ENCODE measurements around the gene BOD1L2. TPM values are rescaled to one million over a fixed set of nuclear protein-coding genes. Genes with fewer than 3 reads are reported as not detected.

The BOD1L2 gene
- total RNA-seq, 1 experiment from 2014 or later, result not detected

GRCh38 chr18:57141208-57142129, 5.4 kb upstream of the BOD1L2 start:
- Histone ChIP-seq H3K4me3 (replicated peaks in 1 of 2; ENCODE audit: low read depth in 1 of 2, low read length in 2 of 2) (no peak overlapping the region), H3K27me3 (ENCODE audit: insufficient read depth, low read length) (peaks cover 18% of the 10 kb centered on the region; the same call in 1 of the 2 replicates), H3K9me3 (ENCODE audit: control insufficient read depth in 1 of 2, insufficient read depth in 1 of 2, low read depth in 1 of 2, low read length in 2 of 2) (no peaks in the 10 kb centered on the region), H3K4me2 (ENCODE audit: low read length) (no peak overlapping the region), H2AFZ (ENCODE audit: low read depth, low read length, poor library complexity, severe bottlenecking) (no peak overlapping the region), H3K36me3 (ENCODE audit: control insufficient read depth in 1 of 2, insufficient read depth in 2 of 2, low read length in 2 of 2) (no peaks in the 10 kb centered on the region), H3K4me1 (ENCODE audit: control insufficient read depth in 1 of 2, insufficient read depth in 2 of 2, low read length in 2 of 2) (no peaks in the 10 kb centered on the region), H3K9me2 (ENCODE audit: insufficient read depth) (no peaks in the 10 kb centered on the region), H4K20me1 (ENCODE audit: insufficient read depth) (no peaks in the 10 kb centered on the region), H3K27ac (ENCODE audit: low read depth, low read length) (no peak overlapping the region), H3K79me2 (ENCODE audit: insufficient read depth, low read length) (no peaks in the 10 kb centered on the region), H3K9ac (ENCODE audit: low read length) (no peak overlapping the region)
- intact Hi-C loops (cut with micrococcal nuclease), result no loop called here
- ChIA-PET CTCF (no interaction called here), RAD21 (ENCODE audit: low non-redundant PET in 1 of 2, low total read pairs in 2 of 2, uncharacterized antibody in 2 of 2, unreplicated experiment in 2 of 2) (no interaction called here), POLR2A (no interaction called here)
- DNase-seq (ENCODE audit: low read depth, low spot score) (no peak), ATAC-seq (no peak)
- BruUV-seq (replicated peaks), result no TSS peak
- peak; percentile 41; the same call in 1 of the 2 replicates for TF ChIP-seq CEBPB (IDR thresholded peaks at IDR 0.05; ENCODE audit: low read depth)
- no peak for TF ChIP-seq ATF3 (IDR thresholded peaks at IDR 0.05)

- intact Hi-C loops (cut with micrococcal nuclease), result no loop called here
- no peaks in the 10 kb centered on the region for H3K4me1 ChIP-seq (ENCODE audit: control insufficient read depth in 1 of 2, insufficient read depth in 2 of 2, low read length in 2 of 2)
- BruUV-seq (replicated peaks), result no TSS peak
- H3K9ac ChIP-seq (ENCODE audit: low read length), result no peak overlapping the region
- H3K4me3 ChIP-seq (replicated peaks in 1 of 2; ENCODE audit: low read depth in 1 of 2, low read length in 2 of 2), result no peak overlapping the region
- no peak overlapping the region for H2AFZ ChIP-seq (ENCODE audit: low read depth, low read length, poor library complexity, severe bottlenecking)
- ATAC-seq, result no peak
- H3K27ac ChIP-seq (ENCODE audit: low read depth, low read length), result no peak overlapping the region
- ChIA-PET POLR2A (no interaction called here), CTCF (no interaction called here), RAD21 (ENCODE audit: low non-redundant PET in 1 of 2, low total read pairs in 2 of 2, uncharacterized antibody in 2 of 2, unreplicated experiment in 2 of 2) (no interaction called here)
- H3K9me3 ChIP-seq (ENCODE audit: control insufficient read depth in 1 of 2, insufficient read depth in 1 of 2, low read depth in 1 of 2, low read length in 2 of 2), result no peaks in the 10 kb centered on the region
- H4K20me1 ChIP-seq (ENCODE audit: insufficient read depth), result no peaks in the 10 kb centered on the region
- no peak for TF ChIP-seq CEBPB (IDR thresholded peaks at IDR 0.05; ENCODE audit: low read depth)
- TF ChIP-seq, protein P1, sequence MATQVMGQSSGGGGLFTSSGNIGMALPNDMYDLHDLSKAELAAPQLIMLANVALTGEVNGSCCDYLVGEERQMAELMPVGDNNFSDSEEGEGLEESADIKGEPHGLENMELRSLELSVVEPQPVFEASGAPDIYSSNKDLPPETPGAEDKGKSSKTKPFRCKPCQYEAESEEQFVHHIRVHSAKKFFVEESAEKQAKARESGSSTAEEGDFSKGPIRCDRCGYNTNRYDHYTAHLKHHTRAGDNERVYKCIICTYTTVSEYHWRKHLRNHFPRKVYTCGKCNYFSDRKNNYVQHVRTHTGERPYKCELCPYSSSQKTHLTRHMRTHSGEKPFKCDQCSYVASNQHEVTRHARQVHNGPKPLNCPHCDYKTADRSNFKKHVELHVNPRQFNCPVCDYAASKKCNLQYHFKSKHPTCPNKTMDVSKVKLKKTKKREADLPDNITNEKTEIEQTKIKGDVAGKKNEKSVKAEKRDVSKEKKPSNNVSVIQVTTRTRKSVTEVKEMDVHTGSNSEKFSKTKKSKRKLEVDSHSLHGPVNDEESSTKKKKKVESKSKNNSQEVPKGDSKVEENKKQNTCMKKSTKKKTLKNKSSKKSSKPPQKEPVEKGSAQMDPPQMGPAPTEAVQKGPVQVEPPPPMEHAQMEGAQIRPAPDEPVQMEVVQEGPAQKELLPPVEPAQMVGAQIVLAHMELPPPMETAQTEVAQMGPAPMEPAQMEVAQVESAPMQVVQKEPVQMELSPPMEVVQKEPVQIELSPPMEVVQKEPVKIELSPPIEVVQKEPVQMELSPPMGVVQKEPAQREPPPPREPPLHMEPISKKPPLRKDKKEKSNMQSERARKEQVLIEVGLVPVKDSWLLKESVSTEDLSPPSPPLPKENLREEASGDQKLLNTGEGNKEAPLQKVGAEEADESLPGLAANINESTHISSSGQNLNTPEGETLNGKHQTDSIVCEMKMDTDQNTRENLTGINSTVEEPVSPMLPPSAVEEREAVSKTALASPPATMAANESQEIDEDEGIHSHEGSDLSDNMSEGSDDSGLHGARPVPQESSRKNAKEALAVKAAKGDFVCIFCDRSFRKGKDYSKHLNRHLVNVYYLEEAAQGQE (IDR thresholded peaks at IDR 0.05; ENCODE audit: low read depth), result no peak
- no peak for TF ChIP-seq ZFX (IDR thresholded peaks at IDR 0.05)
- no peak for TF ChIP-seq CTCF (IDR thresholded peaks at IDR 0.05 in 2 of 3, conservative IDR thresholded peaks at IDR 0.05 in 1 of 3; ENCODE audit: borderline replicate concordance in 1 of 3, insufficient read depth in 1 of 3, low read depth in 2 of 3, low read length in 2 of 3)
- no peak for TF ChIP-seq EGR1 (IDR thresholded peaks at IDR 0.05; ENCODE audit: low read depth)
- no peak for TF ChIP-seq SIN3A (IDR thresholded peaks at IDR 0.05; ENCODE audit: low read depth)
- no peak for TF ChIP-seq TCF7L2 (IDR thresholded peaks at IDR 0.05; ENCODE audit: borderline replicate concordance, extremely low read depth, insufficient read depth, insufficient read length)
- no peak for TF ChIP-seq POLR2A (IDR thresholded peaks at IDR 0.05; ENCODE audit: borderline replicate concordance, extremely low read depth, insufficient read depth, insufficient read length)
- no peak for DNase-seq (ENCODE audit: low read depth, low spot score)
- peaks cover 9% of the 10 kb centered on the region; the same call in 1 of the 2 replicates for H3K27me3 ChIP-seq (ENCODE audit: insufficient read depth, low read length)
- no peak overlapping the region for H3K4me2 ChIP-seq (ENCODE audit: low read length)
- H3K36me3 ChIP-seq (ENCODE audit: control insufficient read depth in 1 of 2, insufficient read depth in 2 of 2, low read length in 2 of 2), result no peaks in the 10 kb centered on the region
- H3K79me2 ChIP-seq (ENCODE audit: insufficient read depth, low read length), result no peaks in the 10 kb centered on the region
- H3K9me2 ChIP-seq (ENCODE audit: insufficient read depth), result no peaks in the 10 kb centered on the region
These were observed 4.6 kb upstream of the BOD1L2 start for GRCh38 chr18:57142324-57142723.

Data from HCT116 (cell line).